CD4-positive, alpha-beta T cell treated with Interferon gamma for 1 hour (primary cell): ENCODE results near the gene CHST9.

Experiments used
- DNase-seq: peaks from one replicate; pipeline ENCODE4 v3.0.0-alpha.2; 2020

CHST9 gene

DNA sequence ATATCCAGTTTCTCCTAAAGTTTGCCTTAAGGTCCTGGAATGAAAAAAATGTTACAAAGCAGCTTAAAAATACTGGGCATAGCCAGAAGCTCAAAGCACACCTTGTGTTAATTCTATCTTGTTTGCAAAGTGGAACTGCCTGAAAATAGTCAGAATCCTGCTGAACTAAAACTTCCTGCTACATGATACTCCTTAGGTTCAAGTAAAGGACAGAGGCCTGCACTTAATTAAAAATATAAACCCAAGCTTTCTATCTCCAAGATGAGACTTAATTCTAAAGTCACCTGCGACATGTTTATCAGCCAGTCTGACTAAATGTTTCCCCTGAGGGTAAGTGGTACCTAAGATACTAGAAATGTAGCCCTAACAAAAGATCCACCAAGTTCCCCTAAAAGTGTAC is 103.4 kb downstream of the CHST9 start:
- no peak for DNase-seq

DNA sequence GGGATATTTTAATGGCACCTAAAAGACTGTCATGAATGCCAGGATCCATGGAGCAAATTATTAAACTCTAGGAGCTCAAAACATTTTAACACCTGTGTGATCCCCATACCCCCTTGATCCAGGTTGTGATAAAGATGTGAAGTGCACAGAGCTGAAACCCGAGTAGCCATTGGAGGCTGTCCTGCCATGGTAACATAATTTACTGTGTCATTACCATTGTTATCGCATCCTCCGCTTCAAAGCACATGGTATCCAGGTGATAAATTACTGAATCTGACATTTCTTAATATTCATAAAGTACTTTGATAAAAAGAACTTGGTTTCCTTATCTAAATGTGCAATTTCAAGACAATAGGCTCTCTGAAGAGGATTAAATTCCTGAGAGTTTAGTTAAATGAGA is 109.3 kb downstream of the CHST9 start:
- DNase-seq: no peak

DNA sequence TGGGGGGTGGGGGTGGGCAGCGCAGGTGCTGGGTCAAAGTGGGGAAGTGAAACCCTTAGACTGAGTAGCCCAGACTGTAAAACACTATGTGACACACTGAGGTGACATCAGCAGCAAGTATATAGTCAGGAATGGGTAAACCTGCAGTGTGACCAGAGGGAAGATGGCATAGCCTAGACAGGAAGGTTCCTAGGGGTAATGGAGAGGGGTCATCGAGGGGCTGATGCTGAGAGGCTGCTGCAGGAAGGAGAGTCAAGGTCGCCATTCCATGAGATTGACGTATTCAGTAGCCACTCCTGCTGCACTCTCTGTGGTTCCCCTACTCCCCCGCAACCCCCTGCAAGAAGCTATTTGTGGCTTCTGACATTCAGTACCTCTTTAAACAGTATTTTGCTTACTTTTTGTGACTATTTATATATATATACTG is 111.7 kb downstream of the CHST9 start:
- no peak for DNase-seq

GRCh38 chr18:27064673-27065072 is 120.4 kb downstream of the CHST9 start:
- DNase-seq: no peak

- no peak for DNase-seq
Observed at GRCh38 chr18:27062802-27063201, 122.3 kb downstream of the CHST9 start.

DNA sequence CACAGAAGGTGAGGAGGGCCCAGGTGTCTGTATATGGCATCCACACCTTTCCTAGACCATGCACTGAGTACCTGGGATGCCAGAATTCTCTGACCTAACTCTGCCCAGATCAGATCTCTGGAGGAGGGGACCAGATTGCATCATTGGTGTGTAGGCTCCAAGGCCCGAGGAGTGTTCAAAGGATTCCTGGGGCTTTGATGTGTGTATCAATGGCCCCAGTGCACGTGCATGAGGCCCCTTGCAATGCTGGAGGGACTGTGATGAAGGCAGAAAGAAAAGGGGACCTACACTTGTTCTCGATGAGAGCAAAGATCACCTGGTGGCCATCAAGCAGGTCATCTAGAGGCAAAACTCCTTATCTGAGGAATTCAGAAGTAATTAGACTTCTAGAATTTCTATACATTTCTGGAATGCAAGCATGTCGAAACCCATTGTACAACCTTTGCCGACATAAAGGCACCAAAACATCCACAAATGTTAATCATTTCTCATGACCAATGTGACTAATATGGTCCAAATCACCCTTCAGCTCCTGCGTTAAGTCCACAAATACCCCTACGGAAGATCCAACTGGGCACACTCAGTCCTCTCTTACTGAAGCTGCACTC is 123.5 kb downstream of the CHST9 start:
- no peak for DNase-seq

GRCh38 chr18:27057519-27058234 is 127.4 kb downstream of the CHST9 start:
- DNase-seq: no peak

GRCh38 chr18:27054926-27055325 is 130.2 kb downstream of the CHST9 start:
- no peak for DNase-seq

- DNase-seq: no peak
Observed at GRCh38 chr18:27049969-27050368, 135.1 kb downstream of the CHST9 start.

GRCh38 chr18:27045342-27045741 is 139.8 kb downstream of the CHST9 start:
- DNase-seq: no peak

DNA sequence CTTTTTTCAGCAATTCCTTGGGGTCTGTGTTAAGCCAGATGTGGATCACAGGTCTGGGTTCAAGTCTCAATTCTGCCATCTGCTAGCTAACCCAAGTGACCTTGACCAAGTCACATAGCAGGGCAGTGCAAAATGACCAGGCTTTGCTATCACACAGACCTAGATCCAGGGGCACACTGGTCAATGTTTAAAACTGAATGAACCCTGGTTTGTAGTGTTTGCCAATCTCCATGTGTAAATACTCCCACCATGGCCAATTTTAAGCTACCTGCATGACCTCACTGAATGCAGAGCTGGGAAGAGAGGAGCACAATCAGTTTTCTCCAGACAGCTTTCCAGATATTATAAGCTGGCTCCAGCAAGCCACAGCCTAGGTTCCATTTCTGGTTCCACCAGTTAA is 142.9 kb downstream of the CHST9 start:
- no peak for DNase-seq

DNA sequence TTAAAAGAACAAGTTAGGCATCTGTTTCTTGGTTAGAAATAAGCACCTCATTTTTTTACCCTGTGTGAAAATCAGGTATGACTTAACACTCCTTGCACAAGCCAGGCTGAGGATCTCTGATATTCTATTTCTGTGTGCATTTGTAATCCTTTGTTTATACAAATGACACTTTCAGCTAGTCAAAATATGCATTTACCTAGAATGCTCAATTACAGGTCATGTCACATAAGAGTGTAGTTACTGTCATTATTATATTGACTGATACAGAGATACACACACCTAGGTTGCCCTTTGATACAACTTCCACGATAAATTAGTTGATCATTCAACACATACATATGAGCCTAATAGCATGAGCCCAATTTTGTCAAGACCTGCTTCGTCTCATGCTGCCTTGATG is 144.3 kb downstream of the CHST9 start:
- no peak for DNase-seq

GRCh38 chr18:27033722-27034121 is 151.4 kb downstream of the CHST9 start:
- DNase-seq: no peak

GRCh38 chr18:27030421-27030820 is 154.7 kb downstream of the CHST9 start:
- DNase-seq: no peak

DNA sequence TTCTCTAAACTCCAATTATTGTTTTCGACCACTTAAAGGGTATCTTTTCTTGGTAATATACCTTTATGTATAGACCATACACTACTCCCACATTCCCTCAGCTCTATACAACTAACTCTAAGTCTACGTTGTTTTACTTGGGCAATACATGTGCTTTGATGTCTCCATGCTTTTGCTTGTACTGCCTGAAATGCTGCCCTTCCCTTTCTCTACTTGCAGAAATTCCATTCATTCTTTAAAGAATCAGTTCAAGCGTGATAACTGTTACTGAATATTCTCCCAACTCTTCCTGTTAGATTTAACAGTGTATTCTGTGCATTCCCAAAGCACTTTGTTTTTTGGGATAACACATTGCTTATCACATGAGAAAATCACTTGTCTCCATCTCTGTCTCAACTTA is 162.6 kb downstream of the CHST9 start:
- no peak for DNase-seq

- no peak for DNase-seq
Observed at GRCh38 chr18:27017901-27018500, 167.1 kb downstream of the CHST9 start.

DNA sequence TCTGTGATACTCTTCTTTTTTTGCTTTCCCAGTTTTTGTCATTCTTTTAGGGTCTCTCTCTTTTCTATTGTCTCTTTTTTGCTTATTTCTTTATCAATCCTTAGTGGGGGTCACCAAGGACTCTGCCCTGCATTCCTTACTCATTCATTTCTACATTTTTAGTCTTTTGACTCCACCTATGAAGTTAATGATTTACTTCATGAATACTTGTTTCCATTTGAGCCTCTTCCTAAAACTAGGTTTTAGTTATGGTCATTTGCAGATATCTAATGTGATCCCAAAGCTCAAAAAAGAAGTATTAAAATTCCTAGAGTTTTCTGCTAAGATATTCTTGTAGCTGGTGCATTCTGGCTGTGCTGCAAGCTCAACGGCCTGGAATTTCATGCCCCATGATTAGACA is 170.3 kb downstream of the CHST9 start:
- DNase-seq: no peak

DNA sequence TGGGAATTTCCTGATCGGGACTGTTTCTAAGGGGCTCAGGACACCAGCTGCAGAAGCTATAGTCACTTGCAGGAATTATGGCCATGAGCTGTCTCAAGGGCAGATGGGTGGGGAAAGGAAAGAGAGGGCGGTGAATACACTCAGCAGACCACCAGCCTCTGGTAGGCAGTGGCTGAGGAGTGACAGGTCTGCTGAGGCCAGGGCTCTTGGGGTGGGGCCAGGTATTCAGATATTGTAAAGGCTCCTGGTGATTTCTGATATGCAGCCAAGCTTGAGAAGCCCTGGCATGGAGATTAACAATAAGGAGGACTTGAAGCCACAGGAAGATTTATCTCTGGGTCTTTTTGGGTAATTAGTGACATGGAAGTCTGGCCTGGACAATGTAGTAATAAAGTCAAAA is 174.3 kb downstream of the CHST9 start:
- DNase-seq: no peak

- no peak for DNase-seq
Observed at GRCh38 chr18:27009293-27009692, 175.8 kb downstream of the CHST9 start.

- no peak for DNase-seq
Observed at GRCh38 chr18:27008575-27008974, 176.5 kb downstream of the CHST9 start.

- no peak for DNase-seq
Observed at GRCh38 chr18:27007880-27008279, 177.2 kb downstream of the CHST9 start.

GRCh38 chr18:27005589-27005988 is 179.5 kb downstream of the CHST9 start:
- no peak for DNase-seq

- no peak for DNase-seq
Observed at GRCh38 chr18:27004056-27004829, 180.9 kb downstream of the CHST9 start.

DNA sequence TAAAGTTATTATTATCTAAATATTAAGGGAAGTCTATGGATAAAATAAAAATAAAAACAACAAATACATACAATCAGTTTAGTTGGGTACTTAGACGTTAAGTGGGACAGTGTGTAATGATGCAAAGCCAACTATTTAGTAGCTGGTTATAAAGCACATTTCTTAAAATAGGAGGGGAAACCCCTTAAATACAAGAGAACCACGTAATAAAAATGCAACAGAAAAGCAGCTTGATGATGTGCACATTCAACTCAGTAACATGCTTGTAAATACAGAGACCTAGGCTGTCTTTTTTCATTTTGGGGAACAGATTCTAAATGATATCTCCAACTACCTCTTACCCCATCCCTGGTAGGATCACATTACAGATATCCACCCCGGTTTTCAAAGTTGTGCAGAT is 185.3 kb downstream of the CHST9 start:
- DNase-seq: no peak
